ENCODE measurements around the gene TDP1. TPM values are rescaled to one million over a fixed set of nuclear protein-coding genes. Genes with fewer than 3 reads are reported as not detected.

TDP1 gene
- total and polyA plus RNA-seq, 2 experiments from 2014 or later = 23.0 to 63.6 TPM

DNA sequence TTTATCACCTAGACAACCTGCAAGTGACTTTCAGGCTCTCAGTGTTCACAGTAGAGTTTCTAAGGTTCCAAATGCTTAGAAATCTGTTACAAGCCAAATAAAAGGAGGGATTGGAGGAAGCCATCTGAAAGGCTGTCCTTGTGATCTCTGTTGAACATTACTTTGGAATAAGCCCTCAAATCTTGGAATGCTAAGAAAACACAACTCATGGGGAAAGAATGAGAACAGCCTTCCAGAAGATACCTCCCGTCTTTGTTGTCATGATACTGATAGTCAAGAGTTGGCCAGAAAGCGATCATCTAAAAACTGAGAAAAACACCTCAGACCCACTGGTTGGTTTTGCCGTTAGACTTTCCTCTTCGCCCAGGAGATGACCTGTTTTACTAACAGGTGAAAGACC lies 61.6 kb downstream of the TDP1 start (continued):
- TF ChIP-seq, protein P1, sequence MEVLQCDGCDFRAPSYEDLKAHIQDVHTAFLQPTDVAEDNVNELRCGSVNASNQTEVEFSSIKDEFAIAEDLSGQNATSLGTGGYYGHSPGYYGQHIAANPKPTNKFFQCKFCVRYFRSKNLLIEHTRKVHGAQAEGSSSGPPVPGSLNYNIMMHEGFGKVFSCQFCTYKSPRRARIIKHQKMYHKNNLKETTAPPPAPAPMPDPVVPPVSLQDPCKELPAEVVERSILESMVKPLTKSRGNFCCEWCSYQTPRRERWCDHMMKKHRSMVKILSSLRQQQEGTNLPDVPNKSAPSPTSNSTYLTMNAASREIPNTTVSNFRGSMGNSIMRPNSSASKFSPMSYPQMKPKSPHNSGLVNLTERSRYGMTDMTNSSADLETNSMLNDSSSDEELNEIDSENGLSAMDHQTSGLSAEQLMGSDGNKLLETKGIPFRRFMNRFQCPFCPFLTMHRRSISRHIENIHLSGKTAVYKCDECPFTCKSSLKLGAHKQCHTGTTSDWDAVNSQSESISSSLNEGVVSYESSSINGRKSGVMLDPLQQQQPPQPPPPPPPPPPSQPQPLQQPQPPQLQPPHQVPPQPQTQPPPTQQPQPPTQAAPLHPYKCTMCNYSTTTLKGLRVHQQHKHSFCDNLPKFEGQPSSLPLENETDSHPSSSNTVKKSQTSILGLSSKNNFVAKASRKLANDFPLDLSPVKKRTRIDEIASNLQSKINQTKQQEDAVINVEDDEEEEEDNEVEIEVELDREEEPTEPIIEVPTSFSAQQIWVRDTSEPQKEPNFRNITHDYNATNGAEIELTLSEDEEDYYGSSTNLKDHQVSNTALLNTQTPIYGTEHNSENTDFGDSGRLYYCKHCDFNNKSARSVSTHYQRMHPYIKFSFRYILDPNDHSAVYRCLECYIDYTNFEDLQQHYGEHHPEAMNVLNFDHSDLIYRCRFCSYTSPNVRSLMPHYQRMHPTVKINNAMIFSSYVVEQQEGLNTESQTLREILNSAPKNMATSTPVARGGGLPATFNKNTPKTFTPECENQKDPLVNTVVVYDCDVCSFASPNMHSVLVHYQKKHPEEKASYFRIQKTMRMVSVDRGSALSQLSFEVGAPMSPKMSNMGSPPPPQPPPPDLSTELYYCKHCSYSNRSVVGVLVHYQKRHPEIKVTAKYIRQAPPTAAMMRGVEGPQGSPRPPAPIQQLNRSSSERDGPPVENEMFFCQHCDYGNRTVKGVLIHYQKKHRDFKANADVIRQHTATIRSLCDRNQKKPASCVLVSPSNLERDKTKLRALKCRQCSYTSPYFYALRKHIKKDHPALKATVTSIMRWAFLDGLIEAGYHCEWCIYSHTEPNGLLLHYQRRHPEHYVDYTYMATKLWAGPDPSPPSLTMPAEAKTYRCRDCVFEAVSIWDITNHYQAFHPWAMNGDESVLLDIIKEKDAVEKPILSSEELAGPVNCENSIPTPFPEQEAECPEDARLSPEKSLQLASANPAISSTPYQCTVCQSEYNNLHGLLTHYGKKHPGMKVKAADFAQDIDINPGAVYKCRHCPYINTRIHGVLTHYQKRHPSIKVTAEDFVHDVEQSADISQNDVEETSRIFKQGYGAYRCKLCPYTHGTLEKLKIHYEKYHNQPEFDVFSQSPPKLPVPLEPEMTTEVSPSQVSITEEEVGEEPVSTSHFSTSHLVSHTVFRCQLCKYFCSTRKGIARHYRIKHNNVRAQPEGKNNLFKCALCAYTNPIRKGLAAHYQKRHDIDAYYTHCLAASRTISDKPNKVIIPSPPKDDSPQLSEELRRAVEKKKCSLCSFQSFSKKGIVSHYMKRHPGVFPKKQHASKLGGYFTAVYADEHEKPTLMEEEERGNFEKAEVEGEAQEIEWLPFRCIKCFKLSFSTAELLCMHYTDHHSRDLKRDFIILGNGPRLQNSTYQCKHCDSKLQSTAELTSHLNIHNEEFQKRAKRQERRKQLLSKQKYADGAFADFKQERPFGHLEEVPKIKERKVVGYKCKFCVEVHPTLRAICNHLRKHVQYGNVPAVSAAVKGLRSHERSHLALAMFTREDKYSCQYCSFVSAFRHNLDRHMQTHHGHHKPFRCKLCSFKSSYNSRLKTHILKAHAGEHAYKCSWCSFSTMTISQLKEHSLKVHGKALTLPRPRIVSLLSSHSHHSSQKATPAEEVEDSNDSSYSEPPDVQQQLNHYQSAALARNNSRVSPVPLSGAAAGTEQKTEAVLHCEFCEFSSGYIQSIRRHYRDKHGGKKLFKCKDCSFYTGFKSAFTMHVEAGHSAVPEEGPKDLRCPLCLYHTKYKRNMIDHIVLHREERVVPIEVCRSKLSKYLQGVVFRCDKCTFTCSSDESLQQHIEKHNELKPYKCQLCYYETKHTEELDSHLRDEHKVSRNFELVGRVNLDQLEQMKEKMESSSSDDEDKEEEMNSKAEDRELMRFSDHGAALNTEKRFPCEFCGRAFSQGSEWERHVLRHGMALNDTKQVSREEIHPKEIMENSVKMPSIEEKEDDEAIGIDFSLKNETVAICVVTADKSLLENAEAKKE (CRISPR knock-in tag; IDR thresholded peaks at IDR 0.05) = no peak
- TF ChIP-seq, protein P2, sequence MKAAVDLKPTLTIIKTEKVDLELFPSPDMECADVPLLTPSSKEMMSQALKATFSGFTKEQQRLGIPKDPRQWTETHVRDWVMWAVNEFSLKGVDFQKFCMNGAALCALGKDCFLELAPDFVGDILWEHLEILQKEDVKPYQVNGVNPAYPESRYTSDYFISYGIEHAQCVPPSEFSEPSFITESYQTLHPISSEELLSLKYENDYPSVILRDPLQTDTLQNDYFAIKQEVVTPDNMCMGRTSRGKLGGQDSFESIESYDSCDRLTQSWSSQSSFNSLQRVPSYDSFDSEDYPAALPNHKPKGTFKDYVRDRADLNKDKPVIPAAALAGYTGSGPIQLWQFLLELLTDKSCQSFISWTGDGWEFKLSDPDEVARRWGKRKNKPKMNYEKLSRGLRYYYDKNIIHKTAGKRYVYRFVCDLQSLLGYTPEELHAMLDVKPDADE (IDR thresholded peaks at IDR 0.05) = no peak

DNA sequence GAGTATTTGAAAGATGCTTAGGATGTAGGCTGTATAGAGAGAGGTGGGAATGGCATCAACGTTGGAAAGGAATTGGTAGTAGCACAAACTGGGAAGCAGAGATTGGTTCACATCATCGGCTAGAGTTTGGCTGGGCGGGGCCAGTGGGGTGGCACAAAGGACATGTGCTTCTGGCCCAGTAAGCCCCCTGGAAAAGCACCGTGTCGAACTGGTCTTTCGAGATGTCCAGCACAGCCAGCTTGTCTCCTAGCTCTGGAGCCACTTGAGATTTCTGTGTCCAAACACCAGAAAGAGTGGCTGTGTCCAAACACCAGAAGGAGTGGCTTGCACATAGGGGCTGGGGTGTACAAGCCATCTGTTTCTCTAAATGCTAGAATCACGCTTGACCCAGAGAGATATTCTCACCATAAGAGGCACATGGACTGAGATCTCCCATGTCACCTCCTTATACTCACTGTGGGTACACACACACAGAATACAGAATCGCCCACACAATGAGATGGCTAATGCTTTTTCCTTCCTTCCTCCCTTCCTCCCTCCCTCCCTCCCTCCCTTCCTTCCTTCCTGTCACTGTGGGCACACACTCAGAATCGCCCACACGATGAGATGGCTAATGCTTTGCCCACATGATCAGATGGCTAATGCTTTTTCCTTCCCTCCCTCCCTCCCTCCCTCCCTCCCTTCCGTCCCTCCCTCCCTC lies 64.2 kb downstream of the TDP1 start:
- Histone ChIP-seq H3K79me2 (replicated peaks; ENCODE audit: insufficient read depth) (no peaks in the 10 kb centered on the region), H3K4me2 (no peak overlapping the region), H3K4me1 (ENCODE audit: insufficient read depth) (no peaks in the 10 kb centered on the region), H3K9me2 (ENCODE audit: insufficient read depth) (no peaks in the 10 kb centered on the region), H3K4me3 (no peak overlapping the region), H3K27me3 (ENCODE audit: insufficient read depth) (no peaks in the 10 kb centered on the region), H3K36me3 (ENCODE audit: insufficient read depth) (peaks cover 10% of the 10 kb centered on the region), H3K27ac (ENCODE audit: low read depth) (no peak overlapping the region; the same call in 1 of the 2 replicates), H2AFZ (no peak overlapping the region), H3F3A (replicated peaks; ENCODE audit: low read depth) (no peaks in the 10 kb centered on the region), H4K20me1 (replicated peaks; ENCODE audit: insufficient read depth) (no peaks in the 10 kb centered on the region)
- Mint-ChIP-seq H3K36me3 (ENCODE audit: low read depth) (peaks cover 41% of the 10 kb centered on the region), H3K27ac (no peak overlapping the region), H3K27me3 (ENCODE audit: insufficient read depth, low read depth, poor library complexity) (no peaks in the 10 kb centered on the region), H3K4me1 (no peaks in the 10 kb centered on the region), H3K9me3 (no peaks in the 10 kb centered on the region; the same call in 2 of the 3 replicates), H3K4me3 (no peak overlapping the region)
- no peak for DNase-seq (ENCODE audit: low spot score)
- ATAC-seq = no peak
- TF ChIP-seq STAT1 (IDR thresholded peaks at IDR 0.05; ENCODE audit: unreplicated experiment) (no peak), EZH2 (IDR thresholded peaks at IDR 0.05; ENCODE audit: low read depth, unreplicated experiment) (no peak), CREB1 (CRISPR knock-in tag; IDR thresholded peaks at IDR 0.05; ENCODE audit: low read depth) (no peak), JUNB (IDR thresholded peaks at IDR 0.05; ENCODE audit: unreplicated experiment) (no peak), ZNF331 (CRISPR knock-in tag; IDR thresholded peaks at IDR 0.05; ENCODE audit: low read depth) (no peak), NANOG (IDR thresholded peaks at IDR 0.05; ENCODE audit: borderline replicate concordance) (no peak)
- TF ChIP-seq, protein P1 (CRISPR knock-in tag; IDR thresholded peaks at IDR 0.05) = no peak
